ENCODE results near the gene APOM. TPM values are rescaled to one million over a fixed set of nuclear protein-coding genes. Genes with fewer than 3 reads are reported as not detected.

APOM gene
- total and polyA plus RNA-seq, 4 donors, result 89.8 to 587 (median 173) TPM

- Histone ChIP-seq H3K27ac (ENCODE audit: low read depth in 1 of 2, low read length in 2 of 2) (no peak overlapping the region), H3K9me3 (ENCODE audit: control insufficient read depth in 4 of 4, low read length in 3 of 4) (no peaks in the 10 kb centered on the region), H3K4me1 (ENCODE audit: control insufficient read depth in 4 of 4, insufficient read depth in 4 of 4, low read length in 3 of 4) (no peaks in the 10 kb centered on the region), H3K9ac (ENCODE audit: low read depth in 1 of 2, low read length in 2 of 2) (no peak overlapping the region), H3K4me3 (ENCODE audit: low read depth in 1 of 3, low read length in 3 of 3) (no peak overlapping the region), H3K36me3 (ENCODE audit: control insufficient read depth in 4 of 4, insufficient read depth in 3 of 4, low read depth in 1 of 4, low read length in 3 of 4) (peaks cover 8 to 74% (median 56%) of the 10 kb centered on the region in 4 donors), H3K27me3 (ENCODE audit: control insufficient read depth in 4 of 4, insufficient read depth in 4 of 4, low read length in 3 of 4) (no peaks in the 10 kb centered on the region)
- no peak for TF ChIP-seq EGR1 (IDR thresholded peaks at IDR 0.05; ENCODE audit: low read depth in 2 of 2)
- TF ChIP-seq NR2F2 (IDR thresholded peaks at IDR 0.05), result no peak
- TF ChIP-seq ATF3 (IDR thresholded peaks at IDR 0.05), result no peak
- TF ChIP-seq FOXA1 (IDR thresholded peaks at IDR 0.05), result no peak
- TF ChIP-seq SP1 (IDR thresholded peaks at IDR 0.05), result no peak
- no peak for TF ChIP-seq JUND (IDR thresholded peaks at IDR 0.05)
- TF ChIP-seq RAD21 (IDR thresholded peaks at IDR 0.05), result no peak
- no peak for TF ChIP-seq HNF4A (conservative IDR thresholded peaks at IDR 0.05)
- no peak for TF ChIP-seq ZBTB33 (IDR thresholded peaks at IDR 0.05)
- TF ChIP-seq TAF1 (conservative IDR thresholded peaks at IDR 0.05), result no peak
- no peak for TF ChIP-seq YY1 (IDR thresholded peaks at IDR 0.05)
- TF ChIP-seq GABPA (IDR thresholded peaks at IDR 0.05 in 1 of 2, conservative IDR thresholded peaks at IDR 0.05 in 1 of 2), result no peak
- no peak for TF ChIP-seq CTCF (IDR thresholded peaks at IDR 0.05; ENCODE audit: low read depth, low read length, missing input control)
- no peak for TF ChIP-seq HNF4G (IDR thresholded peaks at IDR 0.05)
- TF ChIP-seq MAX (IDR thresholded peaks at IDR 0.05), result no peak
- TF ChIP-seq REST (IDR thresholded peaks at IDR 0.05), result no peak
- TF ChIP-seq FOXA2 (IDR thresholded peaks at IDR 0.05), result no peak
- TF ChIP-seq RXRA (IDR thresholded peaks at IDR 0.05), result no peak
- 93% methylated on average over 9 of the region's 9 CpGs for WGBS
- no peak for DNase-seq (ENCODE audit: low spot score)
Measured at GRCh38 chr6:31692886-31693285, 37.2 kb downstream of the APOM start.

All from liver (tissue), 9 donors.